C4-2B (cell line): ENCODE data around the gene PLAGL1.
"Not testable (repeated sequence)": the region's sequence is repeated elsewhere in the genome, so short reads cannot be mapped to it uniquely, and the experiment has no call there.

Experiments used
- H3K27ac ChIP-seq: fragments of 450-650 bp; 2 replicates; pipeline ENCODE4 v1.5.1; 2017
- ZFX ChIP-seq: fragments of 450-650 bp; IDR thresholded peaks from 2 replicates; pipeline ENCODE4 v1.6.1; 2017
- TF ChIP-seq, protein P1 (sequence below): fragments of 450-650 bp; conservative IDR thresholded peaks from 2 replicates; pipeline ENCODE4 v1.5.1; 2017; ENCODE audit warnings: mild to moderate bottlenecking

PLAGL1 gene

DNA sequence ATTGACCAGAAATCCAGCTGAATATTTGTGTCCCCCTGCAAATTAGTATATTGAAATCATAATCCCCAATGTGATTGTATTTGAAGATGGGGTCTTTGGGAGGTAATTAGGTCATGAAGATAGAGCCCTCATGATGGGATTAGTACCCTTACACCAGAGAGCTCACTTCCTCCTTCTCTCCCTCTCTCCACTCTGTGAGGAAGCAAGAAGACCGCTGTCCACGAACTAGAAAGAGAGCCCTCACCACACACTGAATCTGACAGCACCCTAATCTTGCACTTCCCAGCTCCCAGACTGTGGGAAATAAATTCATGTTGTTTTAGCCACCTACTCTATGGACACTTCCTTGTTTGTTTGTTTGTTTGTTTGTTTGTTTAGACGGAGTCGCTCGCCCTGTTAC is 11.9 kb upstream of the PLAGL1 start:
- no peak overlapping the region for H3K27ac ChIP-seq

DNA sequence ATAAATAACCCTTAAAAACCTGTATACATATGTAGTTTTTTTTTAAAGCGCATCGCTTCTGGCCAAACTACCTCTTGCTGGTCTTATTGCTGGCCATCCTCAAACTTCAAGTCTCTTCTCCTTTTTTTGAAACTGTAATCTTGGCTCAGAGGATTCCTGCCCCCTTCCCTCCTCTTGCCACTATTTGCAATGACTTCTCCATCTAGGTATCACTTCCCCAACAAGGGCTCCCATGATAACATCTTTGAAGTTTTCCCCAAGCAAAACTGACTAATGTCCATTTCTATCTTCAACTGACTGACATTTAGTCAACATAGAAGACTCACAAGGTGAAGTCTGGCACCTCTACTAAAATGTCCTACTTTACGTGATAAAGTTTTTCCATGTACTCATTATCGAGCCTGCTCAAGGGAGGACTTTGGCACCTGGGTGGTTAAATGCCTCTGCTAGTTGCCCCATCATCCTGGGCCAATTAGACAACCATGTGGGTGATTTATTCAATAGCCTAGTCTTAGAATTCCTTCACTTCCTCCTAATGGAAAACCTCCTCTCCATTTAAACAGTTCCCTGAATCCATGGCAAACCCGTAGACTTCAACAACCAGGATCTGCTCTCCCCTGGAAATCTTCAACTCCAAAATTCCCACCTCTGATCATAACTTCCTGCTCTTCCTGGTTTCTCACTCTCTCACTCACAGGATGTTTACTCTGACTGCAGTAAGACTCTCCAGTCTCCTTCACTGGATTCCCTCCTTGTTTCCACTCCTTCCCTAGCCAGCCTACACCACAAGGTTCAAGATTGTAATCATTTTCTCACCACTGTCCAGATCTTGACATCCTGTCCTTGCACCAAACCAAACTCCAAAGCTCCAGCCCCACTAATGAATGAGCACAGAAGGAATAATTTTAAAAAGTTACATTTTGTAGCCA is 9.4 kb upstream of the PLAGL1 start:
- no peak overlapping the region for H3K27ac ChIP-seq
- TF ChIP-seq, protein P1, sequence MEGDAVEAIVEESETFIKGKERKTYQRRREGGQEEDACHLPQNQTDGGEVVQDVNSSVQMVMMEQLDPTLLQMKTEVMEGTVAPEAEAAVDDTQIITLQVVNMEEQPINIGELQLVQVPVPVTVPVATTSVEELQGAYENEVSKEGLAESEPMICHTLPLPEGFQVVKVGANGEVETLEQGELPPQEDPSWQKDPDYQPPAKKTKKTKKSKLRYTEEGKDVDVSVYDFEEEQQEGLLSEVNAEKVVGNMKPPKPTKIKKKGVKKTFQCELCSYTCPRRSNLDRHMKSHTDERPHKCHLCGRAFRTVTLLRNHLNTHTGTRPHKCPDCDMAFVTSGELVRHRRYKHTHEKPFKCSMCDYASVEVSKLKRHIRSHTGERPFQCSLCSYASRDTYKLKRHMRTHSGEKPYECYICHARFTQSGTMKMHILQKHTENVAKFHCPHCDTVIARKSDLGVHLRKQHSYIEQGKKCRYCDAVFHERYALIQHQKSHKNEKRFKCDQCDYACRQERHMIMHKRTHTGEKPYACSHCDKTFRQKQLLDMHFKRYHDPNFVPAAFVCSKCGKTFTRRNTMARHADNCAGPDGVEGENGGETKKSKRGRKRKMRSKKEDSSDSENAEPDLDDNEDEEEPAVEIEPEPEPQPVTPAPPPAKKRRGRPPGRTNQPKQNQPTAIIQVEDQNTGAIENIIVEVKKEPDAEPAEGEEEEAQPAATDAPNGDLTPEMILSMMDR: no peak
- no peak for TF ChIP-seq ZFX

More for the DNA sequence above, 11.9 kb upstream of the PLAGL1 start:
- TF ChIP-seq, protein P1: no peak
- TF ChIP-seq ZFX: no peak

DNA sequence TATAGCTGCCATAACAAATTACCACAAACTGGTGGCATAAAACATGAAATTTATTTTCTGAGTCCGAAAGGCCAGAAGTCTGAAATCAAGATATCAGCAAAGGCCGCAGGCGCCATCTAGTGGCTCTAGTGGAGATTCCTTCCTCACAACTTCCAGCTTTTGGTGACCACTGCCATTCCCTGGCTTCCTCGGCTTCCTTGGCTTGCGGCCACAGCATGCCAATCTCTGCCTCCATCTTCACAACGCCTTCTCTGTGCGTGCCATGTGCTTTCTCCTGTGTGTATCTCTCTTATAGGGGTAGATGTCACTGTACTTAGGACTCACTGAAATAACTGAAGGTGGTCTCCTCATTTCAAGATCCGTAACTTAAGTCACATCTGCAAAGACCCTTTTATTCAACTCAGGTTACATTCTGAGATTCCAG is 5.4 kb upstream of the PLAGL1 start:
- TF ChIP-seq, protein P1: peak; percentile 92
- TF ChIP-seq ZFX: no peak
- no peak overlapping the region for H3K27ac ChIP-seq

DNA sequence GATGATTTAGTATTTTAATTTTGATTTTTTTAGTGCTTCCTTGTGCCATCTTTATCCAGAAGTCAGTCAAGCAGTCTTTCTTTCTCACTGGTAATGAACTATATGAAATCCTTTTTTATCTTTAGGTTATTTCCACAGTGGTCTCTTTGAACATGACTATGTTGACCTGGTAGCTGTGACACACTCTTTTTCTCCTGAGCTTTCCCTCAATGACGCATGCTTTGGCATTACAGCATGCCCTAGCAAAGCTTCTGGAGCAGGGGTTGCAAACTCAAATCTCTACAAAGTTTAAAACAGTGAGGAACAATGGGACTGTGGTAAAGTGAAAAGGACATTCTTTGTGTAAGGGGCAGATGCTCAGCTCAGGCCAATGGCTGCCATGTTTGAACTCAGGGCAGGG is 4.5 kb upstream of the PLAGL1 start:
- H3K27ac ChIP-seq: no peak overlapping the region
- TF ChIP-seq ZFX: no peak
- TF ChIP-seq, protein P1: no peak

DNA sequence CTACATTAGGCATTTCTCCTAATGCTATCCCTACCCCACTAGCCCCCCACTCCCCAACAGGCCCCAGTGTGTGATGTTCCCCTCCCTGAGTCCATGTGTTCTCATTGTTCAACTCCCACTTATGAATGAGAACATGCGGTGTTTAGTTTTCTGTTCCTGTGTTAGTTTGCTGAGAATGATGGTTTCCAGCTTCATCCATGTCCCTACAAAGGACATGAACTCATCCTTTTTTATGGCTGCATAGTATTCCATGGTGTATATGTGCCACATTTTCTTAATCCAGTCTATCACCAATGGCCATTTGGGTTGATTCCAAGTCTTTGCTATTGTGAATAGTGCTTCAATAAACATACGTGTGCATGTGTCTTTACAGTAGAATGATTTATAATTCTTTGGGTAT is 1.6 kb upstream of the PLAGL1 start:
- H3K27ac ChIP-seq: not testable (repeated sequence)

DNA sequence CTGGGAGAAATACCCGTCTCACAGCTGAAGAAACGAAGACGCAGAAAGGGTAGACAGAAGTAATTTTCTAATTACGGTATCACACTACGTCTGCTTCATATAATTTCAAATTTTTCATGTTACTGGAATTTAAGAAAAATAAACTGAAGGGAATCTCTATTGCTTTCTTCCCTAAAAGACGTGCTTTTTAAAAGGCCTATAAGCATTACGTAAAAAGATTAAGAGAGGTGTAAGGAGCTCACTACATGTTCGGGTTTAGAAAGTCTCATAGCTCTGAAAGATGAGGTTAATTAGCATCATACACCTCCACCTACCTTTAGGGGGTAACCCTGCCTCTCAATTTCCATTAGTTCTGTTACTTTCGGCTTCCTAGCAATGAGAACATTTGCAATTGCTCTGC is 787 bp upstream of the PLAGL1 start:
- TF ChIP-seq, protein P1: no peak
- TF ChIP-seq ZFX: no peak
- H3K27ac ChIP-seq: no peak overlapping the region

DNA sequence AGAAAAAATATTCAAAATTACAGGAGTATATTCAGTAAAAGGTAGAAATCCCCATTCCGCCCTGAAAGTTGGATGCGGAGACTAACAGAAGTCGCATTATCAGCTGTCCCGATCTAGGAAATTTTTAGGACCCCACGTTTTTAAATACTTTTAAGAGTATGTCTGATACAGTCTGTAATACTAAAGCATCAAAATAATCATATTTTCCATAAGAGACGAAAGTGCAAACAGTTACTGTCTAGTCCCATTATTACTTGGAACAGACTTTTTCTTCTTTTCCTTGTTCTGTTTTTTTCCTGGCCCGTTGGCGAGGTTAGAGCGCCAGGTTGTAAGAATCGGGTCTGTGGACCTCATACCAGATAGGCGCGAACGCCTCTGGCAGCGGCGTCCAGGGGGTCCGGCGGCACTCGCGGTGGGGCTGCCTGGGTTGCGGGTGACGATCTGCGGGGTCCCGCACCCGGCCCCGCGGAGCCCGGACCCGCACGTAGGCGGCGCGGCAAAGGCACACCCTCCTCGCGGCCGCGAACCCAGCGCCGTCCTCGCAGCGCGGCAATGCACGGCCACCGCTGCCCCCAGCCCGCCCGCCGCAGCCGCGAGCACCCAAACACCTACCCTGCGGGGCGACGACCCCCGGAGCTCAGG is 460 bp downstream of the PLAGL1 start:
- TF ChIP-seq, protein P1: no peak
- TF ChIP-seq ZFX: no peak
- peak overlapping the region; percentile 8 for H3K27ac ChIP-seq
